IPS DF 4.7 (cell line): Measurements from ENCODE around the gene CIAO3.

Source experiments
- DNase-seq: peaks from one replicate; pipeline ENCODE4 v3.0.0-alpha.2; 2013; ENCODE audit warnings: low spot score; ENCODE audit errors: extremely low read depth

Gene CIAO3

DNA sequence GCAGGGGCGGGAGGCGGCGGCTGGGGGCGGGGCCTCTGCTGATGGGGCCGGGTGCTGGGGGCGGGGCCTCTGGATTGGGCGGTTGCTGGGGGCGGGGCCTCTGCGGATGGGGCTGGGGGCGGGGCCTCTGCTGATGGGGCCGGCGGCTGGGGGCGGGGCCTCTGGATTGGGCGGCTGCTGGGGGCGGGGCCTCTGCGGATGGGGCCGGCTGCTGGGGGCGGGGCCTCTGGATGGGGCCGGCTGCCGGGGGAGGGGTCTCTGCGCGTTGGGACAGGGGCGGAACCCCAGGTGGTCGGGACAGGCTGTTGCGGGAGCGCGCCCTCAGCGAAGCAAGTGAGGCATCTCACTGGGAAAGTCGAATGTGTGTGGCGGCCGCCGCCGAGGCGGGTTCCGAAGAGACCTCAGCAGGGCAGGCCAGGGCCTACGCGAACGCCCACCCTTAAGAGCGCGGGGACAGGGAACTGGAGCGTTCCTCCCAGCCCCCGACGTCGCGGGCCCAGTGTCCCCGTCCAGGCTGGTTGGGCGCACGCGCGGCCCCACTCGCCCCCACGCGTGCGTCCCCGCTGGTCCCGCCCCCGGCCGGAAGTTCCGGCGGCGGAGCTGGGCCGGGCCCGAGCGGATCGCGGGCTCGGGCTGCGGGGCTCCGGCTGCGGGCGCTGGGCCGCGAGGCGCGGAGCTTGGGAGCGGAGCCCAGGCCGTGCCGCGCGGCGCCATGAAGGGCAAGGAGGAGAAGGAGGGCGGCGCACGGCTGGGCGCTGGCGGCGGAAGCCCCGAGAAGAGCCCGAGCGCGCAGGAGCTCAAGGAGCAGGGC lies 60.8 kb downstream of the CIAO3 start, which contains the start of gene STUB1:
TSS of gene STUB1 (plus strand) at position 597 of the 811 bp plus-strand sequence. CDS start at position 713, 116 bp downstream.
- DNase-seq = no peak
